ENCODE results near the gene LIF. TPM values are rescaled to one million over a fixed set of nuclear protein-coding genes. Genes with fewer than 3 reads are reported as not detected.

The LIF gene
- total and polyA plus RNA-seq, 2 experiments from 2014 or later: 1.4 to 1.9 TPM

DNA sequence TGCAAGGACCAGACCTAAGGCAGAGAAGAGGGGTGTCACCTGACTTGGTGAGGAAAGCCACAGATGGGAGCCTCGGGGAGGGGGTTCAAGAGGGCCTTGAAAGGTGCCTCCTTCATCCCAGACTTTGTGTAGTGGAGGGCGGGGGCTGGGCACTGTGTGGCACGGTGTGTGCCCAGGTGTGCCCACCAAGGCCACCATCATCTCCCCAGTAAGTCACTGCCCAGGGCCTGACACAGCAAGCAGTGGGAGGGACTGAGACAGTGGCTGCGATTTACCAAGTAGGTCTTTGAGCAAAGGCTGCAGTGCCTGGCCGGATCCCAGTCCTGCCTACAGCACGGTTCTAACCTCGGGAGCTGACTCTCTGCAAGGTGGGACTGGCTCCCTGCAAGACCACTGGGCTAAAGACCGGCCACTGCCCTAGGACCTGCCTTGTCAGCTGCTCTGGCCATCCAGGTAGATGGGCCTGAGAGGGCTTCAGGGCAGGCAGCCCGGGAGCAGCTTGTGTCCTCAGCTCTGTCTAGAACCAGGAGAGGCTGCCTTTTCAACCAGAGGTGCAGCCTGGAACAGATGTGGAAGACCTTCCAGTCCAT lies 18.7 kb upstream of the LIF start:
- no peak overlapping the region for H2AFZ ChIP-seq
- H3K4me2 ChIP-seq (ENCODE audit: unreplicated experiment): no peak overlapping the region
- H3K79me2 ChIP-seq (ENCODE audit: insufficient read depth): no peaks in the 10 kb centered on the region
- no peaks in the 10 kb centered on the region for H3K27me3 ChIP-seq (replicated peaks; ENCODE audit: insufficient read depth)
- H3K9me2 ChIP-seq (ENCODE audit: insufficient read depth): no peaks in the 10 kb centered on the region
- WGBS, 2 experiments (ENCODE audit: low coverage in 1 of 2, low lambda C conversion rate in 2 of 2, missing lambda C conversion rate in 2 of 2): 75 to 78% methylated on average over 9 of the region's 9 CpGs
- no peaks in the 10 kb centered on the region for H3K9me3 ChIP-seq (ENCODE audit: low read depth)
- in situ Hi-C loops (cut with MboI): no loop called here
- H3K9ac ChIP-seq: no peak overlapping the region
- TF ChIP-seq EZH2phosphoT487 (IDR thresholded peaks at IDR 0.05; ENCODE audit: insufficient read depth, low read depth): no peak
- TF ChIP-seq EZH2 (IDR thresholded peaks at IDR 0.05; ENCODE audit: insufficient read depth, poor library complexity, severe bottlenecking): no peak
- H3K36me3 ChIP-seq (ENCODE audit: low read depth): no peaks in the 10 kb centered on the region
- no peak for DNase-seq
- H3F3A ChIP-seq (ENCODE audit: insufficient read depth): no peaks in the 10 kb centered on the region
- H3K4me3 ChIP-seq: no peak overlapping the region
- H4K20me1 ChIP-seq (ENCODE audit: insufficient read depth): no peaks in the 10 kb centered on the region
- peaks cover 4% of the 10 kb centered on the region; the same call in 1 of the 2 replicates for H3K4me1 ChIP-seq (ENCODE audit: insufficient read depth)
- no peak overlapping the region for H3K27ac ChIP-seq

DNA sequence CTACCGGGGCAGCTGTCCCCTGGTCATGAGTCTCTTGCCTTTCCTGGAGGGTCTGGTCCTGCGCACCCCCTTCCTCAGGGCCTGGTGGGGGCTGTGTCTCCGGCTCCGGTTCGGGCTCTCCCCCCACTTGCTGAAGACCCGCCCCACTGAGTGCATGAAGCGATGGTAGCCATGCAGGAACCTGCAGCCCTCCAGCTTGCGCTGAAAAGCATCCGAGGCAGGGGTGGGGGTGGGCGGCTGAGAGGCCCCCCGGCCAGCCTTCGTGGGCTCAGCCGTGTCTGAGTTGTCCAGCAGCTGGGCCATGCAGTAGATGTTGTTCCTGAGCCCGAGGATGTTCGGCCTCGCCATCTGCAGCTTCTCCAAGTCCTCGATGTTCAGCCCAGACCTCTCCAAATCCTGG lies 17.3 kb upstream of the LIF start:
- in situ Hi-C loops (cut with MboI): no loop called here
- H3K9ac ChIP-seq: no peak overlapping the region
- 95 to 96% methylated on average over 17 of the region's 17 CpGs for WGBS, 2 experiments (ENCODE audit: low coverage in 1 of 2, low lambda C conversion rate in 2 of 2, missing lambda C conversion rate in 2 of 2)

DNA sequence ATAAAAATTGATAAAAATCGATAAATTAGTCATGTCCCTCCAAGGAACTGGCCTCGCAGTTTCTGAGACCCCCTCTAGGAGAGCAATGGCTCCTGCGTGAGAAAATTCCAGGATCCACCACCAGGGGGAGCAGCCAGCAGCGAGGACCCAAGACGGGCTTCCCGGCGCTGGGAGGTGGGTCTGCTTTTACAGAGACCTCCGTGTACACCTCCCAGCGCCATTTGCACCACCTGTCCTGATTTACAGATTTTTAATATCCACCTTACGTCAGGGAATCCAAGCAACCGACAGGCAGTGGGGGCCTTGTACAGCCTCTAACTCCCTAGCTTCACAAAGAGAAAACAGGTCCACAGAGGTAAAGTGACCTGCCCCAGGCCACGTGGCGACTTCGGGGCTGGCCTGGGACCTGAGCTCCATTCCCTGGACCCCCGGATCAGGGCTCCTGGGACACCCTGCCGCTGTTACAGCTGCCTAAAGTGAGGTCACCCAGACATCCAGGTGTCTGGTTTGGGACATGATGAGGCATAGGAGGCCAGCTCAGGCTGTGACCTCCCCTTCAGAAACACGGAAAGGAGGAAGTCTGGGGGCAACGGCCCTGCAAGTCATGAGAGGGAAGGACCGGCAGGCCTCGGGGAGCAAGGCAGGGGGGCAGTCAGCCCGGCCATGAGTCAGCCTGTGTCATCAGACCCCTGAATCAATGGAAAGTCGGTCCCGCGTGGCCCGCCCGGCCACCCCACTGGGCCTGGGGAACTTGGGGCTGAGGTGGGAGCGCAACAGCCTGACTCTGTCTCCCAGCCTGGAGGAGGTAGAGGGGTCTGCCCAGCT lies 16.6 kb upstream of the LIF start:
- Histone ChIP-seq H3K9me2 (ENCODE audit: insufficient read depth) (no peaks in the 10 kb centered on the region), H3K9me3 (ENCODE audit: low read depth) (no peaks in the 10 kb centered on the region), H3K27ac (no peak overlapping the region), H3K9ac (peak overlapping the region; percentile 11; the same call in 1 of the 2 replicates), H3K27me3 (replicated peaks; ENCODE audit: insufficient read depth) (no peaks in the 10 kb centered on the region), H3F3A (ENCODE audit: insufficient read depth) (no peaks in the 10 kb centered on the region), H3K79me2 (ENCODE audit: insufficient read depth) (no peaks in the 10 kb centered on the region), H3K36me3 (ENCODE audit: low read depth) (no peaks in the 10 kb centered on the region), H3K4me1 (ENCODE audit: insufficient read depth) (peaks cover 4% of the 10 kb centered on the region; the same call in 1 of the 2 replicates), H3K4me2 (ENCODE audit: unreplicated experiment) (peak overlapping the region; percentile 33), H3K4me3 (peak overlapping the region; percentile 32; the same call in 1 of the 2 replicates), H4K20me1 (ENCODE audit: insufficient read depth) (no peaks in the 10 kb centered on the region), H2AFZ (peak overlapping the region; percentile 60)
- DNase-seq: peak; percentile 68
- TF ChIP-seq EZH2 (IDR thresholded peaks at IDR 0.05; ENCODE audit: insufficient read depth, poor library complexity, severe bottlenecking) (no peak), EZH2phosphoT487 (IDR thresholded peaks at IDR 0.05; ENCODE audit: insufficient read depth, low read depth) (no peak)
- in situ Hi-C loops (cut with MboI): no loop called here
- WGBS, 2 experiments (ENCODE audit: low coverage in 1 of 2, low lambda C conversion rate in 2 of 2, missing lambda C conversion rate in 2 of 2): 23 to 26% methylated on average over 27 of the region's 27 CpGs

More for the DNA sequence above, 17.3 kb upstream of the LIF start:
- DNase-seq: no peak
- H3K27me3 ChIP-seq (replicated peaks; ENCODE audit: insufficient read depth): no peaks in the 10 kb centered on the region
- TF ChIP-seq EZH2 (IDR thresholded peaks at IDR 0.05; ENCODE audit: insufficient read depth, poor library complexity, severe bottlenecking) (no peak), EZH2phosphoT487 (IDR thresholded peaks at IDR 0.05; ENCODE audit: insufficient read depth, low read depth) (no peak)
- H4K20me1 ChIP-seq (ENCODE audit: insufficient read depth): no peaks in the 10 kb centered on the region
- H3K4me2 ChIP-seq (ENCODE audit: unreplicated experiment): no peak overlapping the region
- no peaks in the 10 kb centered on the region for H3K9me2 ChIP-seq (ENCODE audit: insufficient read depth)
- H3K9me3 ChIP-seq (ENCODE audit: low read depth): no peaks in the 10 kb centered on the region
- no peak overlapping the region for H2AFZ ChIP-seq
- H3K36me3 ChIP-seq (ENCODE audit: low read depth): no peaks in the 10 kb centered on the region
- peaks cover 4% of the 10 kb centered on the region; the same call in 1 of the 2 replicates for H3K4me1 ChIP-seq (ENCODE audit: insufficient read depth)
- no peak overlapping the region for H3K4me3 ChIP-seq
- no peak overlapping the region for H3K27ac ChIP-seq
- no peaks in the 10 kb centered on the region for H3F3A ChIP-seq (ENCODE audit: insufficient read depth)
- H3K79me2 ChIP-seq (ENCODE audit: insufficient read depth): no peaks in the 10 kb centered on the region

DNA sequence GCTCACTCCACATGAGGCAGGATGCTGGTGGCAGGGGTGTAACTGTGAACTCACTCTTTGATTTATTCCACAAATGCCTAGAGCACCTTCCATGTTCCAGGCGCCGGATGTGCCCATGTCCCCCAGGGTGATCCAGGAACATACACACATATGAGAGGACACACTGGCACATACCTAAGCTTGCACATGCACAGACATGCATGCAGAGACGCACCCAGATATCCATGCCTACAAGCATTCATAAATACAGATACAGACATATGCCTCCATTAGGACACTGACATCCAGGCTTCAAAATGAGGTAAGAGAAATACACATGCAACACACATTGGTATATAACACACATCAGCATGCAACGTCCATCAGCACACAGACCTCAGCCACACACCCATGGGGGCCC lies 15.6 kb upstream of the LIF start:
- H3K4me1 ChIP-seq (ENCODE audit: insufficient read depth): peaks cover 4% of the 10 kb centered on the region; the same call in 1 of the 2 replicates
- no peaks in the 10 kb centered on the region for H4K20me1 ChIP-seq (ENCODE audit: insufficient read depth)
- WGBS, 2 experiments (ENCODE audit: low coverage in 1 of 2, low lambda C conversion rate in 2 of 2, missing lambda C conversion rate in 2 of 2): 86 to 92% methylated on average over 4 of the region's 4 CpGs
- no peaks in the 10 kb centered on the region for H3K36me3 ChIP-seq (ENCODE audit: low read depth)
- no peak overlapping the region for H3K9ac ChIP-seq
- in situ Hi-C loops (cut with MboI): no loop called here
- no peaks in the 10 kb centered on the region for H3F3A ChIP-seq (ENCODE audit: insufficient read depth)
- no peak overlapping the region for H3K4me2 ChIP-seq (ENCODE audit: unreplicated experiment)
- H2AFZ ChIP-seq: no peak overlapping the region
- no peaks in the 10 kb centered on the region for H3K27me3 ChIP-seq (replicated peaks; ENCODE audit: insufficient read depth)
- TF ChIP-seq EZH2 (IDR thresholded peaks at IDR 0.05; ENCODE audit: insufficient read depth, poor library complexity, severe bottlenecking) (no peak), EZH2phosphoT487 (IDR thresholded peaks at IDR 0.05; ENCODE audit: insufficient read depth, low read depth) (no peak)
- H3K9me3 ChIP-seq (ENCODE audit: low read depth): no peaks in the 10 kb centered on the region
- DNase-seq: no peak
- no peaks in the 10 kb centered on the region for H3K79me2 ChIP-seq (ENCODE audit: insufficient read depth)
- H3K27ac ChIP-seq: no peak overlapping the region
- H3K4me3 ChIP-seq: no peak overlapping the region
- H3K9me2 ChIP-seq (ENCODE audit: insufficient read depth): no peaks in the 10 kb centered on the region

All from GM23248 (cell line).